ENCODE results near the gene CKMT1B. TPM values are rescaled to one million over a fixed set of nuclear protein-coding genes. Genes with fewer than 3 reads are reported as not detected.
A peak's percentile ranks its signal among the peaks of the same experiment; 100 is the strongest.
"Not testable (repeated sequence)": the region's sequence is repeated elsewhere in the genome, so short reads cannot be mapped to it uniquely, and the experiment has no call there.

Gene CKMT1B
- total RNA-seq (2014; rRNA removed; shearing (Covaris generic)) = not detected in 2 replicates

DNA sequence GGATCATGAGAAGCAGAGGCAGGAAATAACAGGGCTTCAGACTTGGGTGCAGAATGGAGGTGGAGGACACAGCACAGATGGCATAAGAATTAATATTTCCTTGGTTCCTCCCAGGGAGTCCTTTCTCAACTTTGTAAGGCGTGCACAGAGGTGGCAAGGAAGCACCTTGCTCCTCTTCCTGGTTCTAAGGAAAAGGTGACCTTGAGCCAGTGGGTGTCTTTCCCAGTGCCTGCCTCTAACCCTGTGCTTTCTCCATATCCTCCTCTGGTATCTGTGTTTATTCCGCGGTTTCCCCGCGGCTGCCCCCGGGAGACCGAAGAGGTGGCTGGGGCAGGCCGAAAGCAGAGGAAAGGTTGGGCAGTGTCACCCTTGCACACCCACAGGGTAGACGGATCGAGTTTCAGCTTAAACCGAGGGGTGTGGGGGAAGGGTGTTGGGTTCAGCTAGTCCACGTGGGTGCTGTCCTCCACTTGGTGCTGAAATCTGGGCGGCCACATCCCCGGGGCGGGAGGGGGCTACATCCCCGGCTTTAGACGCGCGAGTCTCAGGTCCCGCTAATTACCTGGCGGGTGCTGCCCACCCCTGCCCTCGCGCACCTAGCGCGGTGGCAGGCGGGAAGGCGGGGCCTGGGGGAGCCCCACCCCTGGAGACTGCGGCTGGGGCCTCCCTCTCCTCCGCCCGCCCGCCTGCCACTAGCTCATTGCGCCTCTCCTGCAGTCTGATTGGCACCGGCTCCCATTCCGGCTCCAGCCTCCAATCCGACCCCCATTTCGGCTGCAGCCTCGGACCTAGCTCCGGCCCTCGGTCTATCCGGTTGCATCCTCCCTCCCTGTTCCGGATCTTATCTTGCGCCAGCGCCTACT is at the start of gene CKMT1B:
Gene CKMT1B, plus strand, starts transcription at position 700 of the 863 bp plus-strand sequence. CDS start 192 bp downstream, outside the sequence.
- DNase-seq (ENCODE audit: low read depth) = not testable (repeated sequence)

DNA sequence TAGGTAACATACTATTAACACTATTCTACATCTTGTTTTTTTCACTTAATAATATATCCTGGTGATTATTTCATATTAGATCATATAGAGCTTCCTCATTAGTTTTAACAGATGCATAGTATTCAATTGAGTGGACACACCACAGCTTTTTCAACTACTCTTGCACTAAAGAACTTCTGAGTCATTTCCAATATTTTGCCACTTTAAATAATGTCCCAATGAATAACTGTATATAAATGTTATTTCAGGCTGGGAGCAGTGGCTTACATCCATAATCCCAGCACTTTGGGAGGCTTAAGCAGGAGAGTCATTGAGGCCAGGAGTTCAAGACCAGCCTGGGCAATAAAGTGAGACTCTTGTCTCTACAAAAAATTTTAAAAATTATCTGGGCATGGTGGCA is 49.6 kb upstream of the CKMT1B start:
- no peak for DNase-seq (ENCODE audit: low read depth)

DNA sequence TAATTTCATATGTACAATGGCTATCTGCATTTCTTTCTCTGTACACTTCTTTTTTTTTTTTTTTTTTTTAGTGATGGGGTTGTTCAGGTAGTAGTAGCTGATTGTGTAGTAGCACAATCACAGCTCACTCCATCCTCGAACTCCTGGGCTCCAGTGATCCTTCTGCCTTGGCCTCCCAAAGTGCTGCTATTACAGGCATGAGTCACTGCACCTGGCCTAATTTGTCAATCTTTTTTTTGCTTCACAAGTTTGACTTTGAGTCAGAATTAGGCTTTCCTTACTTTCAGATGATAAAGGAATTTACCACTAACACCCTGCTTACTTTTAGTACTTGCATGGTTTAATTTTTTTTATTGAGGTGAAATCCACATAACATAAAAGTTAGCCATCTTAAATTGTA is 48.4 kb upstream of the CKMT1B start:
- DNase-seq (ENCODE audit: low read depth) = no peak

DNA sequence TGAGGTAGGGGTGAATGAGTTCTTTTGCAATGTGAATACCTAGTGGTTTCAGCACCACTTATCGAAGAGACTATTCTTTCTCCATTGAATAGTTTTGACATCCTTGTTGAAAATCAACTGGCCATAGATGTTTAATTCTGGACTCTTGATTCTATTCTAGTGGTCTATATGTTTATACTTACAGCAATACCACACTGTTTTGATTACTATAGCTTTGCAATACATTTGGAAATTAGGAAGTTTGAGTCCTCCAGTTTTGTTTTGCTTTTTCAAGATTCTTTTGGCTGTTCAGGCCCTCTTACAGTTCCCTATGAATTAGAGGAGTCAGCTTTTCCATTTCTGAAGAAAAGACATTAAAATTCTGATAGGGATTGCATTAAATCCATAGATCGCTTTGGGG is 46.3 kb upstream of the CKMT1B start:
- no peak for DNase-seq (ENCODE audit: low read depth)

DNA sequence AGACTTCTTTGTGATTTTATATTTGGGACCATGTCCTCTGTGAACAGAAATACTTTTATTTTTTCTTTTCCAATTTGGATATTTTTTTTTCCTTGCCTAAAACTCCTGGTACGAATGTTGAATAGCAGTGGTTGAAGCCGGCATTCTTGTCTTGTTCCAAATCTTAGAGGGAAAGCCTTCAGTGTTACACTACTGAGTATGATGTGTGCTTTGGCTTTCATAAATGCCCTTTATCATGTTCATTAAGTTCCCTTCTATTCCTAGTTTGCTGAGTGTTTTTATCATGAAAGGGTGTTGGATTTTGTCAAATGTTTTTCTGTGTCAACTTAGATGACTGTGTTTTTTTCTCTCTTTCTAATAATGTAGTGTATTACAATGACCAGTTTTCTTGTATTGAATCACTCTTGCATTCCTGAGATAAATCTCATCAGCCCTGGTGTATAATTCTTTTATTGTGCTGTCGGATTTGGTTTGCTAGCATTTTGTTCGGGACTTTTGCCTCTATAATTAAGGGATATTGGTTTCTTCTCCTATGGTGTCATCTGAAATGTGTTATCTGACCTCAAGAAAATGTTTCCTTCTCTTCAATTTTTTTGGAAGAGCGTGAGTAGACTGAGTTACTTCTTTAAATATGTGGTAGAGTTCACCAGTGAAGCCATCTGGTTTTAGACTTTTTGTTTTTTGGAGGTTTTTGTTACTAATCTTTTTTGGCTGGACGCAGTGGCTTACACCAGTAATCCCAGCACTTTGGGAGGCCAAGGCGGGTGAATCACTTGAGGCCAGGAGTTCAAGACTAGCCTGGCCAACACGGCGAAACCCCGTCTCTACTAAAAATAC is 43.1 kb upstream of the CKMT1B start:
- no peak for DNase-seq (ENCODE audit: low read depth)

DNA sequence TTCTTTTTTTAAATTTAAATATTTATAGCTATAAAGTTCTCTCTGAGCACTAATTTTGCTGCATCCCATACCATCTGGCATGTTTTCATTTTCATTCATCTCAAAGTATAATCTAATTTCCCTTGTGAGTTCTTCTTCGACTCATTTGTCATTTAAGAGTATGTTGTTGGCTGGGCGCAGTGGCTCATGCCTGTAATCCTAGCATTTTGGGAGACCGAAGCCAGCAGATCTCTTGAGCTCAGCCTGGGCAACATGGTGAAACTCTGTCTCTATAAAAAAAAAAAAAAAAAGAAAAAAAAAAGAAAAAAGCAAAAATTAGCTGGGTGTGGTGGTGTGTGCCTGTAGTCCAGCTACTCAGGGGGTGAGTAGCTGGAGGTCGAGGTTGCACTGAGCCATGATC is 41.6 kb upstream of the CKMT1B start:
- DNase-seq (ENCODE audit: low read depth) = no peak

DNA sequence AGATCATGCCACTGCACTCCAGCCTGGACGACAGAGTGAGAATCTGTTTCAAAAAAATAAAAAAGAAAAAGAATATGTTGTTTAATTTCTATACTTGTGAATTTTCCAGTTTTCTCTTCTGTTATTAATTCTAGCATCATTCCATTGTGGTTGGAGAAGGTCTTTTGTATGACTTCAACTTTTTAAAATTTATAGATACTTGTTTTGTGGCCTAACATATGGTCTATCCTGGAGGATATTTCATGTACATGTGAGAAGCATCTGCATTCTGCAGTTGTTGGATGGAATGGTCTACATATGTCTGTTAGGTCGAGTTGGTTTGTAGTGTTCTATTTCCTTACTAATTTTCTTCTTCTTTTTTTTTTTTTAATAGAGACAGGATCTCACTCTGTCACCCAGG is 40.8 kb upstream of the CKMT1B start:
- DNase-seq (ENCODE audit: low read depth) = no peak

DNA sequence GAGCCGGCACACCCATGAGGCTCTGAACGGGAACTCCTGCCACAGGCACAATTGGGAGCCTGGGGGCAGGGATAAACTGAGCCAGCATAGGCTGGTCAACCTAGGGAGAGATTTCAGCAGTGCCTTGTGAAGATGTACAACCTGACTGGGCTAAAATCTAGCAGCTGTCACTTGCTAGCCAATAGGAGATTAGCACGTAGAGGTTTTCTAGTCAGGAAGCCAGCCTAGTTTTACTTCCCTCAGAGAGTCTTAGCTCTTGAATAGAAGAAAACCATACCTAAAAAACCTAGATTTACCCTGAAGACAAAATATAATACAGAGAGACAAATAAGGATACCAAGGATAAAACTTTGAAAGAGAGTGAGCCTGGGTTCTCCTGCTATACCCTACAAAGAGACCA is 31.1 kb upstream of the CKMT1B start:
- not testable (repeated sequence) for DNase-seq (ENCODE audit: low read depth)

DNA sequence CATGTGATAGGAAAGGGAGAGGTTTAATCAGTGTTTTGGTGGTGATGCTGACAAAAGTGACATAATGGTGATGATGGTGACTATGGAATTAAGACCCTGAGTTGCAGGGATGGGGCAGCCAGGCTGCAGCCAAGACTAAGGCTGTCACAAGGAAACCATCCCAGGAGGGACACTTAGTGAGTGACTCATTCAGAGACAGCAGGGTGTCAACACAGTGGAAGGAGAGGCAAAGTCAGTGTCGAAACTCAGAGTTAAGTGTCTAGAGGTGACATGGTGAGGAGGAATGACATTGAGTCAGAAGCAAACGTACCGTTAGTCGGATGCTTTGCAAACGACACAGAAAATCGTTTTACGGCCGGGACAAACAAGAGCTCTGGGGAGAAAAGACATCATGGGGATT is 30.0 kb upstream of the CKMT1B start:
- not testable (repeated sequence) for DNase-seq (ENCODE audit: low read depth)

DNA sequence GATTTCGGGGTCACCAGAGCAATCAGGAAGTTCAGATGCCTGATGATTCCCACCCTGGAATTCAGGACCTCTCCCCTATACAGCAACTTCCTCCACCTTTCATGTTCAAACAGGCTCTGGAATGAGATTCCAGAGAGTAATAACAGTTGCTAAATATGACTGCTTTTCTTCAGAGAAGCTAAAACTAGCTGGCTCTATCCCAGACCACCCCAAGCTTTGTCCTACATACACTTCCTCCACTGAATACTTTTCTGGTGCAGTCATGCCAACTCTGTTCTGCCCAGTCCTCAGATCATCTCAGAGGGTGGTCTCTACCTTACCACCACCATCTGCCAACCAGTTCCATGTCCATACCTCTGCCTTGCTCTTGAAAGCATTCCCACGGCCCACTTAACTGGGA is 27.2 kb upstream of the CKMT1B start:
- not testable (repeated sequence) for DNase-seq (ENCODE audit: low read depth)

DNA sequence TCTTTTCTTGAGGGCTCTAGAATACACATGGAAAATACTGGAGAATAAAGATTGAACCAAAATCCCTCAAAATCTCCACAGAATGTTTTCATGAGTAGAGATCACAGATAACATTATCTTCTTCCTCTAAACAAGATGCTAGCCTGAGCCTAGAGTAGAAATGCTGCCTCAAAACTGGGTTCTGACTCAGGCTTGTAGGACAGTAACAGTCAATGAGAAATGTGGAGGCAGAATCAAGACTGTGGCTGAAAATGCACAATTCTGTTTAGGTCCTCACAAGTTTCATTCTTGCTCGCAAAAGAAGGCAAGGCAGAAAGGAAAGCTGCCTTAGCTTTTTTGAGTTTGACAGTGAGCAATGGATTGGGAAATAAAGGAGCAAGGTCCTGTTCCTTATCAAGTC is 19.2 kb upstream of the CKMT1B start:
- not testable (repeated sequence) for DNase-seq (ENCODE audit: low read depth)

DNA sequence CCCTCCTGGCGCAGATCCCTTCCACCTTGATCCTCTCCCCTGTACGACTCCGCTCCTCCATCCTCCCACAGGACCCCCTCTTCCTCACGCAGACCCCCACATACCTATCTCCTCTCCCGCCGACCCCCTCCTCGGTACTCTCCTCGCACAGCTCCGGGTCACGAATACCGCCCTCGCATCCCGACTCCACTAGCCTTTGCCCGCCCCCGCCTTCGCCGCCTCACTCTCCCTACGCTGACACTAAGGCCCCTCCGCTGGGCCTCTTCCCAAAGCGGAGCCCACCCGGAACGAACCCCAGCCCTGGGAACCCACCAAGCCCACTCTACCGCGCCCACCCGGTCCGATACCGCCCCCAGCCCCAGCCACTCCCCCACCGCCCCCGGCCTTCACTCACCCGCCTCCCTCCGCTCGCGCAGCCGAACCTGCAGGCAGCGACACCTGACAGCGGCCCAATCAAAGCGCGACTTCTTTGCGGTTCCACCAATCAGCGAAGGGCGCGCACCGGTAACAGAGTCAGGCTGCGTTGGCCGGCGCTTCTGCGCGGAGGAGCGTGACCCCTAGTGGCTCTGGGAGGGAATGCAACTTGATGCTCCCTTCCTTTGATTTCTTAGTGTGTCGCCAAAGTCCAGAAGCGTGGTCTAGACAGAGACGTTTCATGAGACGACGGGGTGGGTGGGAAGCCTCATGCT is 3.9 kb upstream of the CKMT1B start, which contains the start of gene PPIP5K1:
Gene PPIP5K1, minus strand, starts transcription at position 431 of the 689 bp plus-strand sequence. CDS start 5,704 bp downstream, outside the sequence.
- DNase-seq (ENCODE audit: low read depth) = not testable (repeated sequence)

DNA sequence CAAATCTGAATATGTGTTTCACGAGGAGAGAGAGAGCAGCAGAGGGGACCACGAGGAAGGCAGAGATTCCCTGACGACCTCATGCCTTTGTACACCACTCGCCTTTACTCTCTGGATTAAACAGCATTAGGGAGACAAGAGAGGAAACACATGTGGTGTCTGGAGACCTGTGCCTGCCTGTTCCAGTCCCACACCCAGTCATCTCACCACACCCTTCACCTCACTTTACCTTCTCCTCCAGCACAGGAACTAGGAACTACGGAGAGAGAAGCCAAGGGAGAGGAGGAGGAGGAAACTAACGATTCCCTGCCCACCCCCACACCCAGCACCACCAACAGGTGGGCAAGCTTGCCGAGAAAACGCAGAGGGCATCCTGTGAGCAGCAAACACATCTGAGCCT is 986 bp upstream of the CKMT1B start:
- DNase-seq (ENCODE audit: low read depth) = not testable (repeated sequence)

DNA sequence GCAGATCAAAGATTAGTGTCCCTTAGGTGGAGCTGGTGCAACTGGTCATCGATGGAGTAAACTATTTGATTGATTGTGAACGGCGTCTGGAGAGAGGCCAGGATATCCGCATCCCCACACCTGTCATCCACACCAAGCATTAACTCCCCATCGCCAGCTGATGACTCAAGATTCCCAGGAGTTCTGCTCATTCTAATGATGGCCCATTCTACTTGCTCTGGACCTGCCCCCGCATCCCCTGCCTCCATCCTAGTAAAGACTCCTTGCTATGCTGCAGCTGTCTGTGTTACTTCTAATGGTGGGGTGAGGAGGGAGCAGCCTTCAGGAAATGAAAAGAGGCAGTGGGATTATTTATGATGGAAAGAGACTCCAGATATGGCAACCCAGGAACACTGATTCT is 5.3 kb downstream of the CKMT1B start:
- not testable (repeated sequence) for DNase-seq (ENCODE audit: low read depth)

DNA sequence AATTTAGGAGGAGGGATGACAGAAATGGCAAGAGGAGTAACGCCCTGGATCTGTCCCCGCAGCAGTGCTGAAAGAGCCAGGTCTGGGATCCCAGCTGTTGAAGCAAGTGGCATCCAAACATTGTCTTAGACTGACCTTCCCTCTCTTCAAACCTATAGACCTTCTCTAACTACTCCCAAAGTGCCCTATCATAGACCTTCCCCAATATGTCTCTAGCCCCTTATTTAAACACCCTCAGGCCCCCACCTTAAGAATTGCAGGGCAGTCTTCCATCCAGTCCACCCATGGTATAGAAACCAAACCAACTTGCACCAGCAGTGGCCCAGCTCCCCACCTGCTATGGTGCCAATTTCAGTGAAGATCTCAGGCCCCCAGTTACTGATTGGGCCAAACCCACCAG is 6.4 kb downstream of the CKMT1B start:
- DNase-seq (ENCODE audit: low read depth) = not testable (repeated sequence)

DNA sequence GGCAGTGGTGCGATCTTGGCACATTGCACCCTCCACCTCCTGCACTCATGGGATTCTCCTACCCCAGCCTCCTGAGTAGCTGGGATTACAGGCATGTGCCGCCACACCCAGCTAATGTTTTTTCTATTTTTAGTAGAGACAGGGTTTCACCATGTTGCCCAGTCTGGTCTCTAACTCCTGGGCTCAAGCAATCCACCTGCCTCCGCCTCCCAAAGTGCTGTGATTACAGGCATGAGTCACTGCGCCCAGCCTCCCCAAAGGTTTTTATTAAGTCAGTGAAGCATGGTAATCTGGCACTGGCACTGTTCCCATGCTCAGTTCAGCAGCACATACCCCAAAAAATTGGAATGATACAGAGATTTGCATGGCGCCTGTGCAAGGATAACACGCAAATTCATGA is 8.4 kb downstream of the CKMT1B start:
- DNase-seq (ENCODE audit: low read depth) = peak; percentile 79

DNA sequence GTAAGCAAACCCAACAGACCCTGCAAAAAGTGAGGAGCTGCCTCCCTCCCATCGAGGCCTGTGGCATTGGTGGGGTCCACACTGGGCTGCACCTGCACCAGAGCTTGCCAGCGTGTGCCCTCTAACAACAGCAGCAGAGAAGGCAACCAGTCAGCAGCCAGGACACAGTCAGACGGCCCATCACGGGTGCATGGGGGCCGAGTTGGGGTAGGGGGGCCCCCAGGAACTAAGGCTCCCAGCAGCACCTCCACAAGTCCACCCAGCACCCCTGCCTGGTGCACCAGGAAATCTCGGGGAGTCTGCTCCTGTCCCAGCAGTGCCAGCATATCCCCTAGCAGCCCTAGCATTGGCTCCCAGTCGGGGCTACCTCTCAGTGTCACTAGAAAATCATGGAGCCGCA is 23.9 kb downstream of the CKMT1B start:
- not testable (repeated sequence) for DNase-seq (ENCODE audit: low read depth)

DNA sequence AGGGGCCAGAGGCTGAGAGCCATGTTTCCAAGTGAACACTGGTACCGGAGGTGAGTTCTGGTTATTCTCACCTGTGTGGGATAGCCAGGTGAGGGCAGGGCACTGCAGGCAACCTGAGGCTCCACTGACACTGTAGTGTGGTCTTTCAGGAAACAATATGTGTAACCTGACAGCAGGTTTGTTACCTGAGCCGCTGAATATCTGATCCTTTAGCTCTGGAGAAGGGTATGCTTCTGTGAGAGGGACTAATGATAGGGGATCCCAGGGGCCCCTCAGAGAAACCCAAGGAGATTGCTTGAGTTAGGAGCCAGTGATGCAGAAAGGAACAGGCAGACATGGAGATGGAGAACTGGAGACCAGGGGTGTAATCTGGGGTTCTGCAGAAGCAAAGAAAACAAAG is 24.9 kb downstream of the CKMT1B start, which contains the start of gene STRC:
Gene STRC, minus strand, starts transcription at position 101 of the 400 bp plus-strand sequence. Its CDS starts 78 bp downstream, at position 23.
- DNase-seq (ENCODE audit: low read depth) = not testable (repeated sequence)

DNA sequence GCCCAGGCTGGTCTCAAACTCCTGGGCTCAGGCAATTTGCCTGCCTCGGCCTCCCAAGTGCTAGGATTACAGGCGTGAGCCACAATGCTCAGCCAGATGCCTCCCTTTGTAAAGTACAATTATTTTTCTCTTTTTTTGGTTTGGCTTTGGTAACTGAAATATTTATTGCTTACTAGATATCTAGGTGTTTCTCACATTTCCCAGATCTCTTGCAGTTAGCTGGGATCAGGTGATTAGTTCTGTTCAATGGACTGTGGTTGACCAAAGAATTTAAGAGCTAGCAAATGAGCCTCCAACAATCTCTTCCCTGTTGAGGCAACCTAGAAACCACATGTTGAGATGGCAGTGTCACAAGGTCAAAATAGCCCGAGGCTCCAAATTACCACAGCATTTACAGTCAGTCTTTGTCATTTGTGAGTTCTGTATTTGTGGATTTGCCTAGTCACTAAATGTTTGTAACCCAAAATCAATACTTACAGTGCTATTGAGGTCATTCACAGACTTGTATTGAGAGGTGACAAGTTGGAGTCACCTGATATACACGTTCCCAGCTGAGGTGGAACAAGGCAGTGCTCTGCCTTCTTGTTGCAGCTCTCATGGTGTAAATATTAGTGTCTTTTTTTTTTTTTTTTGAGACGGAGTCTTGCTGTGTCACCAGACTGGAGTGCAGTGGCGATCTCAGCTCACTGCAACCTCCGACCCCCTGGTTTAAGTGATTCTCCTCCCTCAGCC is 28.4 kb downstream of the CKMT1B start:
- DNase-seq (ENCODE audit: low read depth) = peak; percentile 71

DNA sequence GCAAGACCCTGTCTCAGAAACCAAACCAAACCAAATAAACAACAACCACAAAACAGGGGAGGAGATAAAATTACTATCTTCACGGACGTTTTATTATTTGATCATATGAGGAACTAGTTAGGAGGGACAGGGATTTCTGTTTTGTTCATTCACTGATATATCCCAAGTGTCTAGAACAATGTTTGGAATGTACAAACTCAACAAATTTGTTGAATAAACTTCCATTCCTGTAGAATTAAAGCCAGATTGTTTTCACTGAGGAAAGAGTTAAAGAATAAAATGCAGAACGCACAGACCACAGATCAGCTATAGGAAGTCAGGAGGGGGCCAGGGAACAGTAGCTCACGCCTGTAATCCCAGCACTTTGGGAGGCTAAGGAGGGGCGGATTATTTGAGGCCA is 31.3 kb downstream of the CKMT1B start:
- no peak for DNase-seq (ENCODE audit: low read depth)

DNA sequence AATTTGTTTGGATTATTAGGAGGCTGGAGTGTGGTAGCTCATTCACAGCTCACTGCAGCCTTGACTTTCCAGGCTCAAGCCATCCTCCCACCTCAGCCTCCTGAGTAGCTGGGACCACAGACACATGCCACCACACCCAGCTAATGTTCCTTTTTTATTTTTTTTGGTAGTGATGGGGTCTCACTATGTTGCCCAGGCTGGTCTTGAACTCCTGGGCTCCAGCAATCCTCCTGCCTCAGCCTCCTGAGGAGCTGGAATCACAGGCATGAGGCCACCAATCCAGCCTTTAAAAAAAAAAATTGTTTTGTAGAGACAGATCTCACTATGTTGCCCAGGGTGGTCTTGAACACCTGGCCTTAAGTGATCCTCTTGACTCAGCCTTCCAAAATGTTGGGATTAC is 33.1 kb downstream of the CKMT1B start:
- DNase-seq (ENCODE audit: low read depth) = not testable (repeated sequence)

Data from RPMI7951 (cell line).